Body of pancreas (tissue), 4 donors: ENCODE results near the gene DSCAM.

ENCODE experiments used
- POLR2A ChIP-seq, 3 donors: fragments of 450-650 bp; IDR thresholded peaks; one replicate each; pipeline ENCODE4 v1.6.1; 2016; ENCODE audit warnings: antibody characterized with exemption in 3 of 3, mild to moderate bottlenecking in 2 of 3
- TF ChIP-seq, protein P1 (sequence below), 7 experiments: fragments of 450-650 bp in 4 of 7; fragments of 200-600 bp in 3 of 7; sonication (generic) in 3 of 7; IDR thresholded peaks; one replicate each; pipeline ENCODE4 v1.5.1; 2016 to 2019; ENCODE audit warnings: antibody characterized with exemption in 7 of 7

DNA sequence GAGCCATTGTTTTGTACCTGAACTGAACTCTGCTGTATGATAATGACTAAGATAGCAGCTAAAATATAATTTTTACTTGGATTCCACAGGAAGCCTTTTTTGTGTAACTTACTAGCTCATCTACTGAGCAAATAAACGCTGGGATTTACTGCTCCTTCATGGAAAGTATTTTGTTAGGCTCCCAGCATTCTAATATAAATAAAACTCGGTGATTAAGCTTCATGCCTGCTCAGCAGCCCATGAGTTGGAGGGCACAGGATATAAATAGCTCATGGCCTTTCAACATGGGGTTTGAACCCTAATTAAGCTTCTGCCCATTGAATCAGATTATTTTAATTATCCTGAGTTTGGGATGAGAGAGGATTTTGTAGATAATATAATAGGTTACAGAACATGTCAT lies 799.7 kb downstream of the DSCAM start:
- TF ChIP-seq, protein P1, sequence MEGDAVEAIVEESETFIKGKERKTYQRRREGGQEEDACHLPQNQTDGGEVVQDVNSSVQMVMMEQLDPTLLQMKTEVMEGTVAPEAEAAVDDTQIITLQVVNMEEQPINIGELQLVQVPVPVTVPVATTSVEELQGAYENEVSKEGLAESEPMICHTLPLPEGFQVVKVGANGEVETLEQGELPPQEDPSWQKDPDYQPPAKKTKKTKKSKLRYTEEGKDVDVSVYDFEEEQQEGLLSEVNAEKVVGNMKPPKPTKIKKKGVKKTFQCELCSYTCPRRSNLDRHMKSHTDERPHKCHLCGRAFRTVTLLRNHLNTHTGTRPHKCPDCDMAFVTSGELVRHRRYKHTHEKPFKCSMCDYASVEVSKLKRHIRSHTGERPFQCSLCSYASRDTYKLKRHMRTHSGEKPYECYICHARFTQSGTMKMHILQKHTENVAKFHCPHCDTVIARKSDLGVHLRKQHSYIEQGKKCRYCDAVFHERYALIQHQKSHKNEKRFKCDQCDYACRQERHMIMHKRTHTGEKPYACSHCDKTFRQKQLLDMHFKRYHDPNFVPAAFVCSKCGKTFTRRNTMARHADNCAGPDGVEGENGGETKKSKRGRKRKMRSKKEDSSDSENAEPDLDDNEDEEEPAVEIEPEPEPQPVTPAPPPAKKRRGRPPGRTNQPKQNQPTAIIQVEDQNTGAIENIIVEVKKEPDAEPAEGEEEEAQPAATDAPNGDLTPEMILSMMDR (IDR thresholded peaks at IDR 0.05): no peak
- TF ChIP-seq POLR2A (IDR thresholded peaks at IDR 0.05): no peak
